GM12892 (cell line): ENCODE data around the gene NUMA1.

Source experiments
- POLR2A ChIP-seq: IDR thresholded peaks from 2 replicates; pipeline ENCODE4 v1.6.1; 2011; ENCODE audit warnings: low read depth, low read length, control low read depth
- POLR2AphosphoS5 ChIP-seq: IDR thresholded peaks from 2 replicates; pipeline ENCODE4 v1.6.1; 2011; ENCODE audit warnings: low read depth, low read length, control low read depth
- TAF1 ChIP-seq: IDR thresholded peaks from 2 replicates; pipeline ENCODE4 v1.6.1; 2011; ENCODE audit warnings: low read depth, mild to moderate bottlenecking, control low read depth, low read length, borderline replicate concordance

GRCh38 chr11:72007587-72007986, 72.8 kb downstream of the NUMA1 start:
- no peak for TF ChIP-seq POLR2A
- no peak for TF ChIP-seq TAF1
- no peak; the same call in 1 of the 2 replicates for TF ChIP-seq POLR2AphosphoS5
